Measurements from ENCODE around the gene GFOD1. TPM values are rescaled to one million over a fixed set of nuclear protein-coding genes. Genes with fewer than 3 reads are reported as not detected.

The GFOD1 gene
- polyA plus RNA-seq, 1 donor: 2.0 TPM

DNA sequence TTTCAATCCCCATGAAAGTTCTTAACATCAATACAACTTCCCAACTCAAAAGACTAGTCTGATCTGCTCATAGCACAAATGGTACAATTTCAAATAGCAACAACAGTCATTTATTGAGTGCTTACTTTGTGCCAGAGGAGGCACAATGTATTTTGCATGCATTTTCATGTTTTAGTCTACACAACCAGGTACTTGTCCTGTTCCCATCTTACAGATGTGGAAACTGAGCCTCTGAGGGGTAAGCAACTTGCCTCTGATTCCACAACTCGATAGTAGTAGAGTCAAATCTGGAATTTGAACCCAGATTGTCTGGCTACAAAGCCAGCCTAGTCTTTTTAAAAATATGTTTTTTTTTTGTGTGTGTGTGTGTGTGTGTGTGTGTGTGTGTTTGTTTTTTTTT is 113.5 kb downstream of the GFOD1 start:
- DNase-seq: no peak
- no peaks in the 10 kb centered on the region for H3K9me3 ChIP-seq (ENCODE audit: control insufficient read depth, low read depth, low read length)
- H3K27ac ChIP-seq (ENCODE audit: low read length): no peak overlapping the region
- no peak overlapping the region for H3K4me3 ChIP-seq (ENCODE audit: low read length)
- no peaks in the 10 kb centered on the region for H3K4me1 ChIP-seq (ENCODE audit: control insufficient read depth, insufficient read depth, low read length)
- H3K27me3 ChIP-seq (ENCODE audit: control insufficient read depth, insufficient read depth, low read length): peaks cover 2% of the 10 kb centered on the region
- H3K36me3 ChIP-seq (ENCODE audit: control insufficient read depth, insufficient read depth, low read length): no peaks in the 10 kb centered on the region
- no CpG with 5 or more reads among the region's 1 CpG for WGBS (ENCODE audit: insufficient coverage, low lambda C conversion rate)

DNA sequence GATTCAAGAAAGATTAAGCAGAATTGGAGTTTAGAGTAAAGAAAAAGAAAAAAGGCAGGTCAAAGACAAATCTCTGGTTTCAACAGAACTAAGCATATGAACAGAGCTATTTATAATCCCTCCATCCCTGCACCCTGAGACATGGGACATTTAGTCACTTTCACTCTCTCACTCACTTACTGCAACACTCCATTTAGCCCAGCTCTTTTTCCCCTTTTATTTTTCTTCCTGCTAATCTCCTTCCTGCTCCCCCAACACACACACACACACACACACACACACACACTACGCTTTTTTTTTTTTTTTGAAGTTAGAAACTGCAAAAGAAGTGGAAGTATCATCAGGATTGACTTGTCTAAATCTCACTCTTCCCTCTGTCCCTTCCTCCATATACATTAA is 113.9 kb downstream of the GFOD1 start:
- Histone ChIP-seq H3K27ac (ENCODE audit: low read length) (no peak overlapping the region), H3K36me3 (ENCODE audit: control insufficient read depth, insufficient read depth, low read length) (no peaks in the 10 kb centered on the region), H3K27me3 (ENCODE audit: control insufficient read depth, insufficient read depth, low read length) (peaks cover 2% of the 10 kb centered on the region), H3K9me3 (ENCODE audit: control insufficient read depth, low read depth, low read length) (no peaks in the 10 kb centered on the region), H3K4me3 (ENCODE audit: low read length) (no peak overlapping the region), H3K4me1 (ENCODE audit: control insufficient read depth, insufficient read depth, low read length) (no peaks in the 10 kb centered on the region)
- WGBS (ENCODE audit: insufficient coverage, low lambda C conversion rate): no CpG with 5 or more reads among the region's 1 CpG
- DNase-seq: no peak

DNA sequence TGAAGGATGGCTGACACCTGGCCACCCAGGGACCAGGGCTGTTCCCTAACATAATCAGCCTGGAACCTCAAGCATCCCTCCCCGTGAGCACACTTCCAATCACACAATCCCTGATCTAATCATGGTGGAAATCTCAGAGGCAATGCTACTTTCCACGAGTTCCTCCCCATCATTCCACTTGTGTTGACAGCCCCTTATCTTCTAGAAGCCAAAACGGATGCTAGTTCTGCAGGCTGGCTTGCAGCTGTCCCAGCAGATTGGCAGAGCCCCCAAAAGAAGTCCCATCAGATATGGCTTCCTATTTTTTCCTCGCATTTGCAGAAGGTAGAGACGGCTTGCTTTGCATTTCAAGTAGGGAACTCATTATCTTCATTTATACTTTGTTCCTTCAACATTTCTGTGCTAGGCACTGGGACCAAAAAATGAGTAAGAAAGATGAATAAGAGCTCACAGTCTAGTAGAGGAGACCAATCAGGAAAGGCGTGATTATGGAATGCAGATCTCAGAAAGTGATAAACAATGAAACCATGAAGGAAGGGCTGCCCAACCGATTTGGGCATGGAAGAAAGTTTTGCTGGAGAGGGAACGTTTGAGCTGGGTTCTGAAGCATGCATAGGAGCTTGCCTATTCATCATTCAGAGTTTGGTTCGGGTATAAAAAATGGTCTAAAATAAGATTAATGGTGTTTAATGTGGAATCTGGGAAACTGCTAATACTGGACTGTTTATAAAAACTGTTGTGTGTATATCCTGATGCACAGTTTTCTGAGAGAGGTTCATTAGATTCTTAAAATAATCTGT is 114.5 kb downstream of the GFOD1 start:
- Histone ChIP-seq H3K4me3 (ENCODE audit: low read length) (no peak overlapping the region), H3K27me3 (ENCODE audit: control insufficient read depth, insufficient read depth, low read length) (peaks cover 2% of the 10 kb centered on the region), H3K27ac (ENCODE audit: low read length) (no peak overlapping the region), H3K36me3 (ENCODE audit: control insufficient read depth, insufficient read depth, low read length) (no peaks in the 10 kb centered on the region), H3K9me3 (ENCODE audit: control insufficient read depth, low read depth, low read length) (no peaks in the 10 kb centered on the region), H3K4me1 (ENCODE audit: control insufficient read depth, insufficient read depth, low read length) (no peaks in the 10 kb centered on the region)
- no peak for DNase-seq
- 100% methylated on average over 1 of the region's 9 CpGs for WGBS (ENCODE audit: insufficient coverage, low lambda C conversion rate)

DNA sequence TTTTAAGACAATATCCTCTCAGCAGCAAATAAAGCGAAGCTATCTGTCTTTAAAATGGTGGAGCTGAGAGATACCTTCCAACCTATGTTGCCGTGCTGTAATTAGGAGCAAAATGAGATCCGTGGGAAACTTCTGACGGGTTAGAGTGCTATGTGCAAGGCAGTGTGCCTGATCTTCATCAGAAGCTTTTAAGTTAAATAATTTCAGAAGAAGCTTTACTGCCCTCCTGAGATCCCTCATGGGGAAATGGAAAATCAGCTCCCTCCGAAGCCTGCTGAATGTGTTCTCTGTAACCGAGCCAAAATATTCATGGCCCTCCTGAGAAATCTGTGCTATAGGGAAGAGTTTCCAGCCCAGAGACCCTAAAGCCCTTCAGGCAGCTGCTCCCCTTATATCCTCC is 115.3 kb downstream of the GFOD1 start:
- Histone ChIP-seq H3K27ac (ENCODE audit: low read length) (no peak overlapping the region), H3K36me3 (ENCODE audit: control insufficient read depth, insufficient read depth, low read length) (no peaks in the 10 kb centered on the region), H3K27me3 (ENCODE audit: control insufficient read depth, insufficient read depth, low read length) (no peaks in the 10 kb centered on the region), H3K9me3 (ENCODE audit: control insufficient read depth, low read depth, low read length) (no peaks in the 10 kb centered on the region), H3K4me3 (ENCODE audit: low read length) (no peak overlapping the region), H3K4me1 (ENCODE audit: control insufficient read depth, insufficient read depth, low read length) (no peaks in the 10 kb centered on the region)
- WGBS (ENCODE audit: insufficient coverage, low lambda C conversion rate): no CpG with 5 or more reads among the region's 6 CpGs
- no peak for DNase-seq

DNA sequence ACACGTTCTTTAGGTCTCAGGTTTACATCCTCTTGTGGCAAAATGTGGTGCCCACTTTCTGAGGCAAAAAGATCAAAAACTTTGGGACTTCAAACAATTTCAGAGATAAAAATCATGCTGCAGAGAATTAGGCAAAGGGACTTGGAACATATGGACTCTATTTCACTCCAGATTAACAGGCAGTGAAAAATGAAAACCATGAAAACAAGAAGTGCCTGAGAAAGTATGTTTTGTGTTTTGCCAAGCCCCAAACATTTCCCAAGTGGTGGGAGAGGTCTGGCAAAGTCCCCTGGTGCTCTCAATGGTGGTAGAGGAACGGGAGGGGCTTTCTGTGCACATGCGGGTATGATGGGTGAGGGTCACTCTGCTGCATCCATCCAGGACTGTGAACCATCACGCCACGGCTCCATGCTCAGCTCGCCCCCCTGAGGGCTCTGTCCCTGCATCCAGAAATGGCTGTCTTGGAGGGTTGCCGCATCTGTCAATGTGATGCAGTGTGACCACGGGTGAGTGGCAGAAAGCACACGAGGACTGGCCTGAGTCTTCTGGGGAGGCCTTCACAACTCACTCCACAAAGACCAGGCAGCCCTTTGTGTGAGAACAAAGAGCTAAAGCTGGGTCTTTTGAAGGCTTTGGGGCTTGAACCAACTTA is 115.9 kb downstream of the GFOD1 start:
- Histone ChIP-seq H3K27ac (ENCODE audit: low read length) (no peak overlapping the region), H3K36me3 (ENCODE audit: control insufficient read depth, insufficient read depth, low read length) (no peaks in the 10 kb centered on the region), H3K4me1 (ENCODE audit: control insufficient read depth, insufficient read depth, low read length) (no peaks in the 10 kb centered on the region), H3K9me3 (ENCODE audit: control insufficient read depth, low read depth, low read length) (no peaks in the 10 kb centered on the region), H3K4me3 (ENCODE audit: low read length) (no peak overlapping the region), H3K27me3 (ENCODE audit: control insufficient read depth, insufficient read depth, low read length) (no peaks in the 10 kb centered on the region)
- WGBS (ENCODE audit: insufficient coverage, low lambda C conversion rate): no CpG with 5 or more reads among the region's 9 CpGs
- DNase-seq: no peak

DNA sequence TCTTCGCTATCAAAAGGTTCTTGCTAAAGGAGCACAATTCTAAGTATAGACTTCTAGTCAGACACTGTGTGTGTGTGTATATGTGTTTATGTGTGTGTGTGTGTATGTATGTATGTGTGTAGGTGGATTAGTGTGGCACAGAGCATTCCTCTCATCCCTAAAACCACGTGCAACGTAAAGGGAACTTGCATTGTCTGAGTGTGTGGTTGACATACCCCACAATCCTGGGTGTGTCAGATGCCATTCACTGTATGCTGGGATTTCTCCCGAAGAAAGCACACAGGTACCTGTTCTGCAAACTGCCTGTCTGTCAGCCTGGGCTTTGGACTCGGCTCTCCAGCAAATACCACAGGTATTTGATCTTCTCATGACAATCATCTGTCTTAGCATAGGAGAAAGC is 116.8 kb downstream of the GFOD1 start:
- Histone ChIP-seq H3K27ac (ENCODE audit: low read length) (no peak overlapping the region), H3K27me3 (ENCODE audit: control insufficient read depth, insufficient read depth, low read length) (no peaks in the 10 kb centered on the region), H3K4me1 (ENCODE audit: control insufficient read depth, insufficient read depth, low read length) (no peaks in the 10 kb centered on the region), H3K4me3 (ENCODE audit: low read length) (no peak overlapping the region), H3K36me3 (ENCODE audit: control insufficient read depth, insufficient read depth, low read length) (no peaks in the 10 kb centered on the region), H3K9me3 (ENCODE audit: control insufficient read depth, low read depth, low read length) (no peaks in the 10 kb centered on the region)
- no CpG with 5 or more reads among the region's 5 CpGs for WGBS (ENCODE audit: insufficient coverage, low lambda C conversion rate)
- no peak for DNase-seq

DNA sequence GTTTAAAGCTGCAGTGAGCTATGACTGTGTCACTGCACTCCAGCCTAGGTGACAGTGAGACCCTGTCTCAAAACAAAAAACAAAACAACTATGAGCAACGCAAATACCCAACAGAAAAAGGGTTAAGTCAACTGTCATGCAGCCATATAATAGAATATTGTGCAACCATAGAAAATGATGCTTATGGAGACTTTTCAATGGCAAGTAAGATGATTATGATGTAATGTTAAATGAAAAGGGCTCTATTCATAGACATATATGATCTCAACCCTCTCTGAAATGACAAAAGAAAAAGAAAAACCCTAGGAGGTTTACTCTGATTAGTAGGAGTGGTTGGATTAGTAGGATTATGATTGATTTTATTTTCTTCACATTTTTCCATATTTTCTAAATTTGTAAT is 117.8 kb downstream of the GFOD1 start:
- Histone ChIP-seq H3K4me1 (ENCODE audit: control insufficient read depth, insufficient read depth, low read length) (no peaks in the 10 kb centered on the region), H3K4me3 (ENCODE audit: low read length) (no peak overlapping the region), H3K9me3 (ENCODE audit: control insufficient read depth, low read depth, low read length) (peaks cover 8% of the 10 kb centered on the region), H3K36me3 (ENCODE audit: control insufficient read depth, insufficient read depth, low read length) (no peaks in the 10 kb centered on the region), H3K27ac (ENCODE audit: low read length) (no peak overlapping the region), H3K27me3 (ENCODE audit: control insufficient read depth, insufficient read depth, low read length) (no peaks in the 10 kb centered on the region)
- WGBS (ENCODE audit: insufficient coverage, low lambda C conversion rate): no CpG with 5 or more reads among the region's 1 CpG
- DNase-seq: no peak

DNA sequence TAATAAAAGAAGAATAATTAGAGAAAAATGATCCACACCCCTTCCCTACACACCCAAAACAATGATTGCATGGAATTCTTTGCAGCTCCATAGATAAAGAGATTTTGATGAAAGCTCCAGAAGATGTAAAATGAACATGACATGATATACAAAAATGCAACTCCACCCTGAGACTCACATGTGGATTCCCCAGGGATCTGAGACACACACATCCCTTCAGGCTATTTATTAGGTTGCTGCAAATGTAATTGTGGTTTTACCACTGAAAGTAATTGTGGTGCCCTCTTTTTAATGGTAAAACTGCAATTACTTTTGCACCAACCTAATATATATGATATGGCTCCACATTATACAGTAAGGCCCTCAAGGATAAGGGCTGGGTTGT is 118.7 kb downstream of the GFOD1 start:
- peaks cover 9% of the 10 kb centered on the region for H3K9me3 ChIP-seq (ENCODE audit: control insufficient read depth, low read depth, low read length)
- no peaks in the 10 kb centered on the region for H3K27me3 ChIP-seq (ENCODE audit: control insufficient read depth, insufficient read depth, low read length)
- H3K4me1 ChIP-seq (ENCODE audit: control insufficient read depth, insufficient read depth, low read length): no peaks in the 10 kb centered on the region
- no peak for DNase-seq
- H3K36me3 ChIP-seq (ENCODE audit: control insufficient read depth, insufficient read depth, low read length): no peaks in the 10 kb centered on the region
- no peak overlapping the region for H3K27ac ChIP-seq (ENCODE audit: low read length)
- no peak overlapping the region for H3K4me3 ChIP-seq (ENCODE audit: low read length)

DNA sequence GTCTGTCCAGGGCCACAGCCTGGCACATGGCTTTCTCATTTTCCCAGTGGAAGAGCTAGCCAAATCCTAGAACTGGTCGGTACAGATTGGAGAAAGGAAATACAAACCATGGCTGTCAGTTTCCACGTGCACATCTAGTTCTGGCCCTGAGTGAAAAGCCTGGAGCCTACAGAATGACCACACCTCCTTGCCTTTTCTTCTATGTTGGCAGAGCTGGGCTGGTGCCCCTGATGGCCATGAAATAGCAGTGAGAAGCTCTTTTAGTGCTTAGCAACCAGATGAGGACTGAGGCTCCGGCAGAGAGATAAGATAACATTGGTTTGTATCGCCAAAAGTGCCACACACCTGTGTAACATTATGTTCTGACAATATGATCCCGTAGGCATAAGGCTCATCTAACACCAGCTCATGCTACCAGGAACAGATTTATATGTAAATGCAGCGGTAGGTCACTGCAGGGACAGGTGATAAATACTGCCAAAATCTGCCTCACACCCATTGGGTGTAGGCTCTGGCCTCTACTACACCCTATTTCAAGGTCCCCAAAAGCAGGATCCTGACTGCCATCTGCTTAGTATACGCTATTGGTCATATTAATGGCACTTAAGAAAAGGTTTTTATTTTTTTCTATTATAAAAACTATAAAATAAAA is 119.2 kb downstream of the GFOD1 start:
- no CpG with 5 or more reads among the region's 7 CpGs for WGBS (ENCODE audit: insufficient coverage, low lambda C conversion rate)

DNA sequence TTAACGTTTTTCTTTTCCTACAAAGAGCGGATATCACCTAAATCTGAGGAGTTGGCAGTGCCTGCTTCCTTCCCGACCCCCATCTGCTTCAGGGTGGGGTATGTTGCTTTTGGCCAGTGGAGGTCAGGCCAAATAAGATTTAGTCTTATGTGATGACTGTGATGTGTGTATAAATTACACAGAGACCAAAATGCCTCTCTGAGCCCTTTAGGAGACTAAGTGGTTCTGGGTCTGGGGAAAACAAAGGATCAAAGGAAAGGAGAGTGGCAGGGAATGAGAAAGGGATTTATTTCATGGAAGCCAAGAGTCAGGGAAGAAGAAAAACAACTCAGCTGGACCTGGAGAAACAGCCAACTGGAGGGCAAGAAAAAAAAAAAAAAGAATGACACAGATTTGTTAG is 120.0 kb downstream of the GFOD1 start:
- DNase-seq: no peak
- Histone ChIP-seq H3K36me3 (ENCODE audit: control insufficient read depth, insufficient read depth, low read length) (no peaks in the 10 kb centered on the region), H3K27ac (ENCODE audit: low read length) (no peak overlapping the region), H3K9me3 (ENCODE audit: control insufficient read depth, low read depth, low read length) (peaks cover 9% of the 10 kb centered on the region), H3K27me3 (ENCODE audit: control insufficient read depth, insufficient read depth, low read length) (no peaks in the 10 kb centered on the region), H3K4me1 (ENCODE audit: control insufficient read depth, insufficient read depth, low read length) (no peaks in the 10 kb centered on the region), H3K4me3 (ENCODE audit: low read length) (no peak overlapping the region)
- 80% methylated on average over 2 of the region's 3 CpGs for WGBS (ENCODE audit: insufficient coverage, low lambda C conversion rate)

More for the DNA sequence above, 119.2 kb downstream of the GFOD1 start:
- no peaks in the 10 kb centered on the region for H3K4me1 ChIP-seq (ENCODE audit: control insufficient read depth, insufficient read depth, low read length)
- H3K27me3 ChIP-seq (ENCODE audit: control insufficient read depth, insufficient read depth, low read length): no peaks in the 10 kb centered on the region
- DNase-seq: no peak
- no peaks in the 10 kb centered on the region for H3K36me3 ChIP-seq (ENCODE audit: control insufficient read depth, insufficient read depth, low read length)
- H3K4me3 ChIP-seq (ENCODE audit: low read length): no peak overlapping the region
- H3K9me3 ChIP-seq (ENCODE audit: control insufficient read depth, low read depth, low read length): peaks cover 9% of the 10 kb centered on the region
- H3K27ac ChIP-seq (ENCODE audit: low read length): no peak overlapping the region
